ENCODE data around the gene PRKCE.

DNA sequence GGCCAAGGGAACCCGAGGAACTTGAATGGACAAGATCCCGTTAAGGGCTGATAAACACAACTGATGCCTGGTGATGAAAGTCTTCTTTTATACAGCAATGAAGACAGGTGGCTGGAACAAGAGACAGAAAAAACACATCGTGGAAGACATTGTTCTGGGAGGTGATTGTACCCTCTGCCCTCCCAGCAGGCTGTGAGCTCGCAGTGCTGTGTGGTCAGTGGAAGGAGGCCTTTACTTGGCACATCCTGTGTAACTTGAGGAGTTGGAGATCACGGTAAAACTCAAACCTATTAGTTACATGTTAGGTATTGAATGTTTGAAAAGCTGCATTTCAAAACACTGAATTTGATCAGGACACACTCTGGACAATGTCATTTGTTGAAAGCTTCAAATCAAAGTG lies 395.8 kb downstream of the PRKCE start:
- TF ChIP-seq CTCF (conservative IDR thresholded peaks at IDR 0.05), result no peak
- TF ChIP-seq EZH2 (IDR thresholded peaks at IDR 0.05; ENCODE audit: low read depth), result no peak
